Memory B cell (primary cell): ENCODE data around the gene TBCEL.
"Not testable (repeated sequence)": the region's sequence is repeated elsewhere in the genome, so short reads cannot be mapped to it uniquely, and the experiment has no call there.

Experiments
- ATAC-seq: fragments of 150-1000 bp; cut with Tn5 transposase; 2 replicates; pipeline ENCODE4 v1.10.0; 2021; ENCODE audit warnings: low read depth, mild to moderate bottlenecking, moderate library complexity
- DNase-seq, 2 donors: peaks; one replicate each; pipeline ENCODE4 v3.0.0; 2022; ENCODE audit warnings: low spot score in 2 of 2
- H3K27ac Mint-ChIP-seq: one replicate; pipeline ENCODE4 v1.8.0; 2022; ENCODE audit warnings: mild to moderate bottlenecking, moderate library complexity, mixed read lengths
- H3K27me3 Mint-ChIP-seq: one replicate; pipeline ENCODE4 v1.8.0; 2022; ENCODE audit warnings: mixed read lengths
- H3K36me3 Mint-ChIP-seq: one replicate; pipeline ENCODE4 v1.8.0; 2022; ENCODE audit warnings: mild to moderate bottlenecking, mixed read lengths
- H3K4me1 Mint-ChIP-seq: one replicate; pipeline ENCODE4 v1.8.0; 2022; ENCODE audit warnings: mixed read lengths
- H3K4me3 Mint-ChIP-seq: one replicate; pipeline ENCODE4 v1.8.0; 2022; ENCODE audit warnings: mild to moderate bottlenecking, moderate library complexity, mixed read lengths
- H3K9me3 Mint-ChIP-seq: one replicate; pipeline ENCODE4 v1.8.0; 2022; ENCODE audit warnings: mixed read lengths

TBCEL gene

DNA sequence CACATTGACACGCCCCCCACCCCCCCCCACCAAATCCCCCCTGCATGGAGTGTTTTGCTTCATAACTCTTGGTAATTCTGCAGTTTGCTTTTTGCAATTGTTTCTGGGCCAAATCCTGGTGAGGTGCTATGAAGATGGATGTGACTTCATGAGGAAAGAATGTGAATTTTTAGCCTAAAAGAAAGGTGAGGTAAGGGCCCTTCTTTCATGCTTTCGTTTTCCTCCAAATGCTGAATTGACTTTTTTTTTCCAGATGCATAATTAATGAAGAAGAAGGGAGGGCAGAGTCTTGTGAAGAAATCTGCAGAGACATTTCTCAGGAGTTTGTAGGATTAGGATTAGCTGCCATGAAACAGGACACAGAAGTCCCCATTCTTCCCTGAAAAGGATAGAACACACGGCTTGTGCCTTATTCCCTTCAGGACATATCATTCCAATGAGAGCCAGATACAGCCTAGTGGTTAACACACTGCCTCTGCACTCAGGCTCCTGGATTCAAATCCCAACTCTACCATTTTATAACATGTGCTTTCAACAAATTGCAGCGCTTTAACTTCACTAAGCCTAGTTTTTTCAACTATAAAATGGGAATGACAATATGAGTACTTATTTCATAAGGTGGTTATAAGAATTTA lies 19.6 kb upstream of the TBCEL start:
- no peak overlapping the region for H3K27ac Mint-ChIP-seq
- H3K36me3 Mint-ChIP-seq = peaks cover 3% of the 10 kb centered on the region
- peaks cover 3% of the 10 kb centered on the region for H3K9me3 Mint-ChIP-seq
- DNase-seq (no peak), ATAC-seq (no peak)
- peaks cover 9% of the 10 kb centered on the region for H3K27me3 Mint-ChIP-seq
- H3K4me3 Mint-ChIP-seq = no peak overlapping the region
- no peaks in the 10 kb centered on the region for H3K4me1 Mint-ChIP-seq

GRCh38 chr11:121006922-121007321 lies 17.0 kb upstream of the TBCEL start:
- no peak for DNase-seq
- Mint-ChIP-seq H3K27ac (no peak overlapping the region), H3K27me3 (peaks cover 9% of the 10 kb centered on the region), H3K4me1 (no peaks in the 10 kb centered on the region), H3K36me3 (peaks cover 3% of the 10 kb centered on the region), H3K4me3 (no peak overlapping the region), H3K9me3 (peaks cover 3% of the 10 kb centered on the region)
- no peak for ATAC-seq

- Mint-ChIP-seq H3K27ac (no peak overlapping the region), H3K36me3 (peaks cover 3% of the 10 kb centered on the region), H3K4me1 (no peaks in the 10 kb centered on the region), H3K4me3 (no peak overlapping the region), H3K9me3 (peaks cover 3% of the 10 kb centered on the region), H3K27me3 (peaks cover 9% of the 10 kb centered on the region)
- no peak for ATAC-seq
- DNase-seq = no peak
These were observed 15.4 kb upstream of the TBCEL start for GRCh38 chr11:121008551-121008950.

DNA sequence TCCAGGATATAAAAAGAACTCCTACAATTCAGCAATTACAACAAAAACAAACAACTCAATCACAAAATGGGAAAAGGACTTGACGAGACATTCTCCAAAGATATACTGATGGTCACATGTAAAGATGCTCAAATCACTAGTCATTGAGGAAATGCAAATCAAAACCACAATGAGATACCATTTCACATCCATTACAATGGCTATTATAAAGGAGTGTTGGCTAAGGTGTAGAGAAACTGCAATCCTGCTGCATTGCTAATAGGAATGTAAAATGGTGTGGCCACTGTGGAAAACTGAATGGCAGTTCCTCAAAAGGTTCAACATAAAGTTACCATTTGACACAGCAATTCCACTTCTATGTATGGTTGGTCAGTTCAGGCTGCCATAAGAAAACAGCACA lies 11.8 kb upstream of the TBCEL start:
- Mint-ChIP-seq H3K27me3 (peaks cover 11% of the 10 kb centered on the region), H3K4me3 (no peak overlapping the region), H3K36me3 (peaks cover 3% of the 10 kb centered on the region), H3K4me1 (no peaks in the 10 kb centered on the region), H3K27ac (no peak overlapping the region), H3K9me3 (peaks cover 4% of the 10 kb centered on the region)
- no peak for DNase-seq
- no peak for ATAC-seq

- ATAC-seq = no peak
- peaks cover 4% of the 10 kb centered on the region for H3K4me1 Mint-ChIP-seq
- H3K4me3 Mint-ChIP-seq = no peak overlapping the region
- H3K27me3 Mint-ChIP-seq = peaks cover 13% of the 10 kb centered on the region
- H3K9me3 Mint-ChIP-seq = peaks cover 4% of the 10 kb centered on the region
- DNase-seq = no peak
- no peak overlapping the region for H3K27ac Mint-ChIP-seq
- H3K36me3 Mint-ChIP-seq = no peaks in the 10 kb centered on the region
These were observed 5.2 kb upstream of the TBCEL start for GRCh38 chr11:121018746-121019145.

GRCh38 chr11:121021718-121022117 lies 2.2 kb upstream of the TBCEL start:
- not testable (repeated sequence) for H3K9me3 Mint-ChIP-seq, H3K36me3 Mint-ChIP-seq, H3K27ac Mint-ChIP-seq, ATAC-seq, DNase-seq, H3K27me3 Mint-ChIP-seq, H3K4me3 Mint-ChIP-seq
- peaks cover 19% of the 10 kb centered on the region for H3K4me1 Mint-ChIP-seq

- Mint-ChIP-seq H3K4me3 (peak overlapping the region; percentile 96), H3K36me3 (peaks cover 6% of the 10 kb centered on the region), H3K4me1 (peaks cover 30% of the 10 kb centered on the region), H3K27me3 (peaks cover 7% of the 10 kb centered on the region), H3K27ac (peak overlapping the region; percentile 92), H3K9me3 (no peaks in the 10 kb centered on the region)
- ATAC-seq (no peak), DNase-seq (no peak)
These were observed 1.1 kb downstream of the TBCEL start for GRCh38 chr11:121024989-121025388.

- H3K4me1 Mint-ChIP-seq = peaks cover 30% of the 10 kb centered on the region
- no peaks in the 10 kb centered on the region for H3K9me3 Mint-ChIP-seq
These were observed 5.3 kb downstream of the TBCEL start for GRCh38 chr11:121029153-121029552.

DNA sequence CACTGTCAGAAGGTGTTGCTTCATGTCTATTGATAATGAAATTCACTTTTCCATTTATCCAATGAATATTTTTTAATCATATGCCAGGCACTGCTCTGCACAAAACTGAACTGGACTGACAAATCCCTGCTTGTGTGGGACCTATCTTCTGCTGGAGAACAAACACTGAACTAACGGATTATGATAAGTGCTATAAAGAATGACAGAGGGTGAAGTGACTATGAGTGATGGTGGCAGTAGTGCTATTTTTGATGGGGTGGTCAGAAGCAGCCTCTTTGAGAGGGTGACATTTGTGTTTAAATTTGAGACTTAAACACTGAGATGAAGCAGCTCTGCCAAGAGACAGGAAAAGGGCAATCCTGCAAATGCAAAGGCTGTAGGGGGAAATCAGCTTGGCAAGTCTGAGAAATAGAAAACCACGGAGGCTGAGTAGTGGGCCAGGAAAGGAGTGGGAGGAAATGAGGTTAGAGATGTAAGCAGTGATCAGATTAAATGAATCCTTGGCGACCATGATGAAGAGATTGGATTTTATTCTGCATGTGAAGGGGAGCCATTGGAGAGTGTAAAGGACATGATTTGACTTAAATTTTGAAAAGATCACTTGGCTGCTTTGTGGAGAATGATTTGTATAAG lies 6.0 kb downstream of the TBCEL start:
- ATAC-seq = no peak
- no peak overlapping the region for H3K27ac Mint-ChIP-seq
- H3K4me1 Mint-ChIP-seq = peaks cover 23% of the 10 kb centered on the region
- peaks cover 14% of the 10 kb centered on the region for H3K36me3 Mint-ChIP-seq
- no peaks in the 10 kb centered on the region for H3K27me3 Mint-ChIP-seq
- H3K9me3 Mint-ChIP-seq = no peaks in the 10 kb centered on the region
- DNase-seq = no peak
- H3K4me3 Mint-ChIP-seq = no peak overlapping the region

More at GRCh38 chr11:121029153-121029552, 5.3 kb downstream of the TBCEL start:
- Mint-ChIP-seq H3K27ac (no peak overlapping the region), H3K4me3 (no peak overlapping the region), H3K27me3 (no peaks in the 10 kb centered on the region), H3K36me3 (peaks cover 14% of the 10 kb centered on the region)
- DNase-seq (no peak), ATAC-seq (no peak)

DNA sequence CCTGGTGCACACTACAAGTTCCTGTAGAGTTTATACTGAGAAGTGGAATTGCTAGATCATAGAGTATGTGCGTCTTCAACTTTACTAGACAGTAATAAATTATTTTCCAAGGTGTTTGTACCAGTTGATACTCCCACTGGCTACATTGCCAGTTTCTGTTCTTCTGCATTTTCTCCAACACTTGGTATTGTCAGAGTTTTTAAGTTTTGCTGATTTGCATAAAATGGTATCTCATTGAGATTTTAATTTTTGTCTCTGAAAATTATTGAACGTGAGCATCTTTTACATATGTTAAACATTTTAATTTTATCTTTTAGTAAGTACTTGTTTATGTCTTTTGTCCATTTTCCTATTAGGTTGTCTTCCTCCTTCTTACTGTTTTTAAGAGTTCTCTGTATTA lies 7.3 kb downstream of the TBCEL start:
- peaks cover 18% of the 10 kb centered on the region for H3K4me1 Mint-ChIP-seq
- DNase-seq (no peak), ATAC-seq (no peak)
- H3K36me3 Mint-ChIP-seq = peaks cover 17% of the 10 kb centered on the region
- no peaks in the 10 kb centered on the region for H3K9me3 Mint-ChIP-seq
- H3K4me3 Mint-ChIP-seq = no peak overlapping the region
- no peak overlapping the region for H3K27ac Mint-ChIP-seq
- H3K27me3 Mint-ChIP-seq = no peaks in the 10 kb centered on the region

- DNase-seq, H3K9me3 Mint-ChIP-seq, H3K27me3 Mint-ChIP-seq, H3K4me3 Mint-ChIP-seq, H3K27ac Mint-ChIP-seq, ATAC-seq: not testable (repeated sequence)
- Mint-ChIP-seq H3K4me1 (peaks cover 20% of the 10 kb centered on the region), H3K36me3 (peaks cover 17% of the 10 kb centered on the region)
These were observed 7.7 kb downstream of the TBCEL start for GRCh38 chr11:121031648-121032047.

GRCh38 chr11:121032546-121032945 lies 8.6 kb downstream of the TBCEL start:
- H3K36me3 Mint-ChIP-seq = peaks cover 17% of the 10 kb centered on the region
- no peak overlapping the region for H3K4me3 Mint-ChIP-seq
- no peak overlapping the region for H3K27ac Mint-ChIP-seq
- no peak for ATAC-seq
- H3K9me3 Mint-ChIP-seq = no peaks in the 10 kb centered on the region
- H3K27me3 Mint-ChIP-seq = no peaks in the 10 kb centered on the region
- peaks cover 15% of the 10 kb centered on the region for H3K4me1 Mint-ChIP-seq
- DNase-seq = no peak

GRCh38 chr11:121033635-121034034 lies 9.7 kb downstream of the TBCEL start:
- no peak overlapping the region for H3K4me3 Mint-ChIP-seq
- peaks cover 16% of the 10 kb centered on the region for H3K36me3 Mint-ChIP-seq
- no peak for ATAC-seq

GRCh38 chr11:121035169-121035755 lies 11.4 kb downstream of the TBCEL start:
- ATAC-seq (no peak), DNase-seq (no peak)
- H3K9me3 Mint-ChIP-seq = no peaks in the 10 kb centered on the region
- peaks cover 8% of the 10 kb centered on the region for H3K4me1 Mint-ChIP-seq
- H3K4me3 Mint-ChIP-seq = no peak overlapping the region
- H3K36me3 Mint-ChIP-seq = peaks cover 15% of the 10 kb centered on the region
- peak overlapping the region; percentile 17 for H3K27ac Mint-ChIP-seq
- no peaks in the 10 kb centered on the region for H3K27me3 Mint-ChIP-seq

More at GRCh38 chr11:121033635-121034034, 9.7 kb downstream of the TBCEL start:
- H3K4me1 Mint-ChIP-seq = peaks cover 14% of the 10 kb centered on the region
- no peak overlapping the region for H3K27ac Mint-ChIP-seq
- no peaks in the 10 kb centered on the region for H3K27me3 Mint-ChIP-seq
- DNase-seq = no peak
- H3K9me3 Mint-ChIP-seq = no peaks in the 10 kb centered on the region
